ENCODE data around the gene HMGCLL1.

GRCh38 chr6:55456016-55456415 lies 123.0 kb downstream of the HMGCLL1 start:
- TF ChIP-seq CTCF (conservative IDR thresholded peaks at IDR 0.05) (no peak), EZH2 (IDR thresholded peaks at IDR 0.05; ENCODE audit: low read depth) (no peak)

Data from PC-9 (cell line).